ENCODE data around the gene SYNPO2.

Gene SYNPO2

DNA sequence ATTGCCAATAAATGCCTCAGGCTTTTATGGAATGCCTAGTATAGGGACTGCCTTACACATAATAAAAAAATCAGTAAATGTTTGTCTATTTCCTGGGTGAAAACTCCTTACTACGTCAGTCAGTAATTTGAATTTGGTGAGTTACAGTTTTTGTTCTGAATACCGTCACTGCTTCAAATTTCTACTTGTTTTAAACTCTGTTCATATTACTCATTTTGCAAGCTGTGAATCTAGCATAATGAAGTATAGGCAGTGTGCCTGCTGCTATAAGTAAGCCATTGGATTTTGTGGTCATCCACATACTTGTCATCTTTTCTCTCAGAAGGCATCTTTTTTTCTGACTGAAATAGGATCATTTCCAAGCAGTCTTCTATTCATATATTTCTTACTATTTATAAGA, 43.1 kb downstream of the SYNPO2 start:
- no peak for DNase-seq (ENCODE audit: low read depth in 2 of 2, low spot score in 1 of 2)

DNA sequence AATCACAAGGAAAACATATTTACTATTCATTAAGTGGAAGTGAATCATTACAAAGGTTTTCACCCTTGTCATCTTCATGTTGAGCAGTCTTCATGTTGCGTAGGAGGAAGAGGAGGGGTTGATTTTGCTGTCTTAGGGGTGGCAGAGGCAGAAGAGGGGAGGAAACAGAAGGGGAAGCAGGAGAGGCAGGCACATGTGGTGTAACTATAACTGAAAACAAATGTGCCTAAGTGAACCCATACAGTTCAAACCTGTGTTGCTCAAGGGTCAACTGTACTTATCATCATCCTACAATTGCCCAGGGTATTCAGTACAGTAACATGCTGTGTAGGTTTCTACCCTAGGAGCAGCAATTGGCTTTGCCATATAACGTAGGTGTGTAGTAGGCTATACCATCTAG, 47.2 kb downstream of the SYNPO2 start:
- no peak for DNase-seq (ENCODE audit: low read depth in 2 of 2, low spot score in 1 of 2)

DNA sequence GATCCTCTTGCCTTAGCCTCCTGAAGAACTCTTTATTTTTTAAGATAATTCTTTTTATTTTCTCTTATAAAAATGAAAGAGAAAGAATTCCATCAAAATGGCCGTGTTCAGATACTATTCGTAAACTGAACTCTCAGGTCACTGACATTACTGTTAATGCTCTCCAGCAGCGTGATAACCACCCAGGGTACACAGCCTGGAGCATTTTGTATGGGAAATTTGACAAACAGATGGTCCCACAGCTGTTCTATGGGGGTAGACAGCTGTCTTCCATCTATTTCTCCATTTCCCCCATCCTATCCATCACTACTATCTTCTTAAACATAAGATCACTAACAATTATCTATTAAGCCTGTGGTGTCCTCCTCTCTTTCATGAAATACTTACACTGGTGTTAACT, 47.8 kb downstream of the SYNPO2 start:
- no peak for DNase-seq (ENCODE audit: low read depth in 2 of 2, low spot score in 1 of 2)

DNA sequence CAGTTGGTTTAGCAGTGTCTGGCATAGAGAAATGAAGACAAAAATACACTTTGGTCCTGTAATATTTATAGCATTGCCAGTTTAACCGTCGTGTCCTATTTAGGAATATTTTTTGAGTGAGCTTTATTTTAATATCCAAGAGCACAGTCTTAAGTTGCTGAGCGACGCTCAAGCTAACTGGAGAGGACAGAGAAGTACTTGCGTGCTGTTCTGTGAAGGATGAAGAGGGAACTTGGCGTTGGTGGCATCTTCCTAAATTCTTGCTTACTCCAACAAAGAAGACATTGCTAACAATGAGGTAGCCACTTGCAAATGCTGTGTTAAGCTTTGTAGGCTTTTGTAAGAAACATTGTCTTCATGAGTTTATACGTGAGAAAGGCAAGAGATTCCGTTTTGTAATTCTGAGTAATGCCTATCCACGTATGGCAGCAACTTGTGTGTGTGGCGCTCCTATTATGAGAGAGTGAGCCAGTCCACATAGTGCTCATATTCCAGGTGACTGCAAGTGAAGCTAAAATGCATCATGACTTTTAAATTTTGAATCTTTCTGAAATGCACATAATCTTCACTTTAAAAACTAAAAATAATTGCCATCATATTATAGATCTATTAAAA, 50.6 kb downstream of the SYNPO2 start:
- DNase-seq (ENCODE audit: low read depth in 2 of 2, low spot score in 1 of 2) = no peak

DNA sequence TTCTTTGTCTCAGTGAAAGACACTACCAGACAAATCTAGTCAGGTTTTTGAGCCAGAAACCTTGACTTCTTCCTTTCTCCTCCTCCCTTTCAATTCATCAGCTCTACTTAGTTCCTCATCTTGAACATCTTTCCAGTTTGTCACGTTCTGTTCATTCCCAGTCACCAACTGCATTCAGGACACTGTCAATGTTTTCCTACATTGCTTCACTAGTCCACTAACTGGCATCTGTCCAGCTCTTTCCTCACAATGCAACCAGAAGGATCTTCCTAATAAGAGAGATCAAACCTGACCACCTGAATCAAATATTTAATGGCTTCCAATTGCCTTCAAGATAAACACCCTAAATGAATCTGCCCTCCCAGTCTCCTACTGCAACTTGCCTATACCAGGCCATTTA, 52.5 kb downstream of the SYNPO2 start:
- DNase-seq (ENCODE audit: low read depth in 2 of 2, low spot score in 1 of 2) = no peak

DNA sequence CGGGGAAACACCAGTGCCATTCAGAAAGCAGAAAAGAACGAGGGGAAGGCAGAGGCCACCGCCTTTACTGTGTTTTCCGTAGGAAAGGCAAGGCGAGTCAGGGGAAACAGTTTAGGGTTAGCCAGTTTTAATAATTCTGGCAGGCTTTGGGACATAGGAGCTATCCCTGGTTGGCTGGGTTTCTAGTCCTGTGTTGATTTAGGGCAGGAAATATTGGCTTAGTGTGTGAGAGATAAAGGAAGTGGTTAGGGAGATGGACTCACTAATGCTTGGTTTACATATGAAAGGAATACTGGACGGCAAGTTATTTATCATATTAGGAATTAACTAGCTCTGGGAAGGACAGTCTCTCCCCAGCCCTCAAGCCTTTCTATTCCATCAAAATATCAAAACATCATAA, 53.1 kb downstream of the SYNPO2 start:
- no peak for DNase-seq (ENCODE audit: low read depth in 2 of 2, low spot score in 1 of 2)

DNA sequence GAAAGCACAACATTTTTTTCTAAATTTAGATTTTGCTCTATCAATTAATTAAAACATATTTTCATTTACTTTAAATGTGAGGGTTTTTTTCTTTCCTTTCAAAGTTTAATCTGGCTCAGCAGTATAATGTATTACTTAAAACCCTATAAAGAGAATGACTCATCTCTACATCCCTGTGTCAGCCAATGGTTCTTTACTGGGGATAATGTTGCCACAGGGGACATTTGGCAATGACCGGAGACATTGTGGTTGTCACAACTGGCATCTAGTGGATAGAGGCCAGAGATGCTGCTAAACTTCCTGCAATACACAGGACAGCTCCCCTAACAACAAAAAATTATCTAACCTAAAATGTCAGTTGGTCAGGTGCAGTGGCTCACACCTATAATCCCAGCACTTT, 53.8 kb downstream of the SYNPO2 start:
- DNase-seq (ENCODE audit: low read depth in 2 of 2, low spot score in 1 of 2) = no peak

DNA sequence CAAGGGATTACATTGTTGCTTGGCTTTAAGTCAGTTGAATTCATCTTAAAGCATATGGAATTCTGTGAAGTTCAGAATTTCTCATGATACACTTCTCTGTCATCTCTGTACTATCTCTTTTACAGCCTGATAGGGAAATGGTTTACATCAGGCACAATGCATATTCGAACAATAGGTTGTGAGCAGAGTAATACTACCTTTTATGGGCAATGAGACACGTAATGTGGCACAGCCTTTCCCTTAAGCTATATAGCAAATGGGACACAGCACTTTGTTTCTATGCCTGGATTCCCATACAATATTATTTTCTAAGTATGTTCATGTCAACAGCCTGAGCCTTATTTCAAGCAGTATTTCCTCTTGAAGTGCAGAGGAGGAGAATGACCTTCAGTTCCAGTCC, 58.4 kb downstream of the SYNPO2 start:
- DNase-seq (ENCODE audit: low read depth in 2 of 2, low spot score in 1 of 2) = no peak

DNA sequence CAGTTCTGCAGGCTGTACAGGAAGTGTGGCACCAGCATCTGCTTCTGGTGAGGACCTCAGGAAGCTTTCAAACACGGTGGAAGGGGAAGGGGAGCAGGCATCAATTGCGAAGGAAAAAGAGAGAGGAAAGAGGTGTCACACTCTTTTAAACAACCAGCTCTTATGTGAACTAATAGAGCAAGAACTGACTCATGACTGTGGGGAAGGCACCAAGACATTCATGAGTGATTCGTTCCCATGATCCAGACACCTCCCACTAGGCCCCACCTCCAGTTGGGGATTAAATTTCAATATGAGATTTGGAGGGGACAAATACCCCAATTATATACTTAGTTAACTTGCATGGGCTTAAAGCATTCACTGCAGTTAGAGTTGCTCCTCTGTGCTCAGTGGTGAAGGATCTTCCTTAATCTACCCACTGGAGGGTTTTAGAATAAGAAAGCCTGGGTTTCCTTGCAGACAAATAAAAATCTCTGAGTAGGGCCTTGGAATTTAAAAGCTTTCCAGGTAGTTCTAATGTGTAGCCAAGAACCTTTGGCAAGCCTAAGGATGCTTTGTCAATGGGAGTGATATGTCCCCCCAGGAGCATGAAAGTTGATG, 60.0 kb downstream of the SYNPO2 start:
- DNase-seq (ENCODE audit: low read depth in 2 of 2, low spot score in 1 of 2) = no peak

DNA sequence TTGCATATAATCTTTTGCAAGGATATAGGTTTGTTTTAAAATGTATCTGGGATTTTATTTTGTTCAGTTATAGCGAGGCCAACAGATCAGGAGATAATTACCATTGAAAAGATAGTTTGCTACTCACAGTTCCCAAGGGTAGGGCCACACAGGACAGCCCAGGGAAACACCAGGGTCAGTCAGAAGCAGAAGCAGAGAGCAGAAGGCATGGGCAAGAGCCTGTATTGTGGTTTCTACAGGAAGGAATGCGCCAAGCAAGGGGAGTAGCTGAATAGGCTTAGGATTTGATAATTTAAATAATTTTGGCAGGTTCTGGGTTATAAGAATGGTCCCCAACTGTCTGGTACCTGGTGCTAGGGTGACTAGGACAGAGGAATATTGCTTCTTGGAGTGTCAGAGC, 61.6 kb downstream of the SYNPO2 start:
- no peak for DNase-seq (ENCODE audit: low read depth in 2 of 2, low spot score in 1 of 2)

DNA sequence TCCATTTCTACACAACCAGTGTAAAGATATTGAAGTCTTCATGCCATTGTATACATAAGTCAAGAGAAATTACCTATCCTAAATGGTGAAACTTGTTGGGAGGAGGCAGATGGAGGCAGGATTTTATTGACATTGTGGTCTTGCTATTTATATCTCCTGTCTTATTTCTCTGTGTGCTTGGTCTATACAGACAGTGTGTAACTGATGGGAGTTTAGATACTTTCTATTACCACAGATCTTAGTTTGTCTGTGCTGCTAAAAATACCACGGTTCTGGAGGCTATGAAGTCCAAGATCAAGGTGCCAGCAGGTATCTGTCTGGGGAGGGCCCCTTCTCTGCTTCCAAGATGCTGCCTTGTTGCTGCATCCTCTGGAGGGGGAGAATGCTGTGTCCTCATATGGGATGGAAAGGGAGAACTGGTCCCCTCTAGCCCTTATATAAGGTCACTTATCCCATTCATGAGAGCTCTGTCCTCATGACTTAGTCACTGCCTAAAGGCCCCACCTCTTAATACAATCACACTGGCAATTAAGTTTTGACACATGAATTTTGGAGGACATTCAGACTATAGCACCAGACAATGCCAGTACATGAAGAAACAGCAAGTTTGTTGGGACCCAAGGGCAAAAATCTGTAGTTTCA, 62.4 kb downstream of the SYNPO2 start:
- DNase-seq (ENCODE audit: low read depth in 2 of 2, low spot score in 1 of 2) = no peak

DNA sequence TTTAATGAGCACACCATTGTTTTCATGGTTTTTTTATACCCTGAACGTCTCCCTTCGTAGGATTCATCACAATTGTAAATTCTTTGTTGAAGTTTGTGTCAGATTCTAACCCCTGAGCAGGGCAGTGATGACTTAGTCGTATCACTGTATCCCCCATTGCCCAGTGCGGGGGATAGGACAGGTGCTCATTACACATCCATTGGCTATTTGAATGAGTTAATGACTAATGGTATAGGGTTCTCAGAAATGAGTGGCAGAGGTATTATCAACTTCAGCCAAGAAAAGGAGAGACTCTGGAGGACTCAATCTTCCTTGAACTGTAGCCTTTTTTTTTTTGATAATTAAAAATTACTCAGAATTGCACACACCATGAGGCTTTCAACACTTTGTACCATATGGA, 64.6 kb downstream of the SYNPO2 start:
- DNase-seq (ENCODE audit: low read depth in 2 of 2, low spot score in 1 of 2) = no peak

DNA sequence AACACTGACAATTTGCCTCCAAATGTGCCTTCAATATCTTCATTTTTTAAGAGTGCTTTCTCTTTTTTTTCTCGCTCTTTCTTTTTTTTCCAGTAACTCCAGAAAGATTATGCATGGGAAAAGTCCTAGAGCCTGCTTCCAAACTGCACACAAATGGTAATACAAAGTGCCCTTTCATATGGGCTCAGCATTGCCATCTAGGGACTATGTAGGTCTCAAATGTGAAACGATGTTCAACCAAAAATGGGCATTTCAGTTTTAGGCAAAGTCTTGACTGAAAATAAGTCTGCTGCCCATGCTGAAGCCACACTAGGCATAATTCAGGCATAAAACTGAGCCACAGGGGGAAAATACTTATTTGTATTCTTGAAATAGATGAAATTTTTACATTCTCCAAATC, 65.6 kb downstream of the SYNPO2 start:
- DNase-seq (ENCODE audit: low read depth in 2 of 2, low spot score in 1 of 2) = no peak

DNA sequence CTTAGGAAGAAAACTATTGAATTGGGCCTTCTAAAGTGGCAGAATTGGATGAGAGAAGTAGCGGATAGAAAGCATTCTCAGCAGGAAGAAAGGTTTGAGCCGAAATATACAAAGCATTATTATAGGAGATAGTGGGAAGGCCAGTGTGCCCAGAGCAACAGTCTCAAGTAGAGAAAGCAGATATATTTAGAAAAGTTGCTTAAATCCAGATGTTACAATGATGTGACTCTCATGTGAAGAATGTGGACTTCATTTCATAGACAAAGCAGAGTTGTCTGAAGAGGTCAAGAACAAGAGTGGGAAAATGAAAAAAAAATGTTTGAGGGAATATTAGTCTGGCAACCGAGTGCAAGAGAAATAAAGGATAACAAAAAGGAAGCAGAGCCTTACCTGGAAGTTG, 66.9 kb downstream of the SYNPO2 start:
- no peak for DNase-seq (ENCODE audit: low read depth in 2 of 2, low spot score in 1 of 2)

DNA sequence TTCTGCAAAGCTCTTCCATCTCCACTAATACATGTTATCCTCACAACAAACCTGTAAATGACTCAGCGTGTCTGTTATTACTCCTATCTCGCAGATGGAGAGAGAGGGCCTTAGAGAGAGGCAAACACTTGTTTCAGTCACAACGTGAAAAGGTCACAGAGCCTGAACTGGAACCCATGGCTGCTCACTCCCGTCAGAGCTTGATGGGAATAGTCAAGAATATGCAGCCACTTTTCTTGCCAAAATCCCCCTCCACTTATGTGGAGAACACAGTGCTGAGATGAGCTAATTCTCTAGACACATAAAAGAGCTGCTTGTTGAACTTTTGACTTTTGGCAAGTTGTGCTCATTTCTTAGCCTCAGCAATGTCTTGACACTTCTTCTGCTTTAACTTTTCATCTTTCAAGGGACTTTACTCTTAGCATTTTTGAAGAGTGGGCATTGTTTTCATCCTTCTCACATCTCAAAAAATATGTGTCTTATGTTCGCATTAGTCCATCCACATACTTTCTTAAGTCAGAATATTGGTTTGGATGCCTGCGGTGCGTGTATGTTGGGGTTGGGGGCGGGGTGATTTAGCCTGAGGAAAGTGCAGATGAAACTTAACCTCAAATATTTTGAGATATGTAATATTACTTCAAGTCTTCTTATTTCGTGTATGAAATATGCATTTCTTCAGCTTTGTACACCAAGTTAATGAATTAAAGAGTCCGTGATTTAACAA, 69.2 kb downstream of the SYNPO2 start:
- no peak for DNase-seq (ENCODE audit: low read depth in 2 of 2, low spot score in 1 of 2)

DNA sequence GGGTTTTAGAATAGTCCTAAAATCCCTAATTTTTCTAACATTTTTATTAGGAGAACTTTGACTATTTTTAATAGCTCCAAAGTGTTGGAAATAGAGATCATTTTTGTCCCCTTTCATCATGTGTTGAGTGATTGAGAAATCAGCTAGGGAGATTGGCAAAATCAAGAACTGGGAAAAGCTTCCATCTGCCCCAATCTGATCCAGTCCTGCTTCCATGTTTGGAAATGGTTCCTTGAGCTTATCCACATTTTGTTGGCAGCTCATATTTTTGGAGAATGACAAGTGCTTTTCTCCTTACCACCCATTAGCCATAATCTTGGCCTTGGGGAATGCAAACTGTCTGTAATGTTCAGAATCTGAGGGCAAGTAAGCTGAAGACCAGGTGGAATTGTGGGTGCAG, 73.9 kb downstream of the SYNPO2 start:
- no peak for DNase-seq (ENCODE audit: low read depth in 2 of 2, low spot score in 1 of 2)

DNA sequence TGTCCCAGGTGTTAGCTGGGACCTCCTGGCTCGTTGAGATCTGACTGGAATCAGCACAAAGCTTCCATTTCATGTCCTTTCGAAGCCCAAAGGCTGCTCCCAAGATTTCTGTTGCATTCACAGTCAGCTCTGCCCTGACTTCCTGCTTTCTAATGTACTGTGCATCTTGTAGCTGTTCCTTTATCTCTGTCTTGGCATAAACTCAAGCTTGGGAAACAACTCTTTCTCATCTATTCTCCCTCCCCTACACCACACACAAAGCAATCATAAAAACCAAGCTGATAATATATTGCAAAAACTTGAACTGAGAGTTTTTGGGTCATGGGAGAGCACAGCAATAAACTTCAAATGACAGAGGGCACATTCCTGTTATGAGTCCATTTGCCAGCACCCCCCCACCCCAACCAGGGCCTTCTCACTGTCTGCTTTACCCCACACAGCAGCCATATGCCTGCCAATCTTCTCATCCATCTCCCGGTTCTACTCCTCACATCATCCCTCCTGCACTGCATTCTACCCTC, 76.3 kb downstream of the SYNPO2 start:
- no peak for DNase-seq (ENCODE audit: low read depth in 2 of 2, low spot score in 1 of 2)

DNA sequence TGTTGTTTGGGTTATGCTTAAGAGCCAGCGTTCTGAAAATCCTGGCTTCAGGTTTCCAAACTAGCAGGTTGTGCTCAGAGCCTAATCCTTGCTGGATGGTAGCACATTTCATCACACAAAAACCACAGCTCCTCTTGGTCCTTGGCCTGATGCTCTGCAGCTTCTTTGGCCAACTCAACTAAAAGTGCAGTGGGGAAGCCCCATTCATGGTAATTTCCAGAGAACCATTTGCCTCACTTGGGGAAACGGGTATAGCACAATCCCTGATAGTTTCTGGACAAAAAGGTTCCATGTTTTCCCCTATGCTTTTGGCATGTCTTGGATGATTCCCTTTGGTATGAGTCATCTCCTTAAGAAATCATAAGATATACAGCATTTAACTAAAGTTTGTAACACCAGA, 78.7 kb downstream of the SYNPO2 start:
- no peak for DNase-seq (ENCODE audit: low read depth in 2 of 2, low spot score in 1 of 2)

DNA sequence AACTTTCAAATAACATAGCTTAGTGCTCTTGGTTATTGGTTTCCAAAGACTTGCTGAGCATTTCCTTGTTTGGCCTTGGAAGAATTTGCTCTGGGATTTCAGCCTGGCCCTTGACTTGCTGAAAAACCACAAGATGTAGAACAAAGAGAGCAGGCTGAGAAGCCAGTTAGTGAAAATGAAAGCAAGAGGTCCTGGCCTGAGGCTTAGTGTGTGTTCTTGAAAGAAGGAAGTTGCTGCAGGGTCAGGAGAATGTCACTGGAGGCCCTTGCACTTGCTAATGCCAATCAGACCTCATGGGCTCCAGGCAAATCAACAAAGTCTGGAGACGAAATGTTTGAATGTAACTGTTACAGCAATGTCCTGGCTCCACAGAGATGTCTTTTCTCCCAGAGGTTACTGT, 79.4 kb downstream of the SYNPO2 start:
- no peak for DNase-seq (ENCODE audit: low read depth in 2 of 2, low spot score in 1 of 2)

DNA sequence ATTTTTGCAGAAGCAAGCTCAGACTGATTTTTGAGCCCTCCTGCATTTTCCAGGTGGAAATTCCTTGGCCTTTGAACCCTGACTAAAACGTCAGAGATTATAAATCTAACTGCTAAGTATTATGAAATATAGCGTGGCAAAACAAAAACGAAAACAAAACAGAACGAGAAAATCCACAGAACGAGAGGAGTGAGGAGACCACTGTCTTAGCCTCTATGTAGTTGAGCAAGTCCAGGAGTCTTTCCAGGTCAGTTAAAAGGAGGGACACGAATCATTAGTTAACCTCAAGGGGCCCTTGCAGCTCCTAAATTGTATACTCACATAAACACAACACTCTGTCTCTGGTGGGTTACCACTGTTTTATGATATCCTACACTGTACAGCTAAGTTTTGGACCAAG, 80.2 kb downstream of the SYNPO2 start:
- DNase-seq (ENCODE audit: low read depth in 2 of 2, low spot score in 1 of 2) = no peak

DNA sequence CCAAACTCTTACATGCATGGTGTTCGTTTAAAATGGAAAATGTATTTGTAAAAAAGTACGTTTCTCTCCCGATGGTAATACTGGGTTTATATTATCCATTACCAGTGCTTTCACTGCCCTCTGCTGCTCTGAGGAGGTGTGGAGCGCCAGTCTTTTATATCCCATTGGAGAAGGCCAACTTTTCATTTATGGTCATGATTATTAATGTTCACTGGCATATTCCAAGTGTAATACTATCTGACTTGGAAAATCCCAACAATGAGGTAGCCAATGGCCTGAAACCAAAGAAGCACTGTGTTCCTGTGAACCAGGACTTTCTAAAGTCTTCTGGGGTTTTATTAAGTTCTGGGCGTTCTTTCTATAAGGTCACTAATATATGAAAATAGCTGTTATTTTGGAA, 80.7 kb downstream of the SYNPO2 start:
- no peak for DNase-seq (ENCODE audit: low read depth in 2 of 2, low spot score in 1 of 2)

DNA sequence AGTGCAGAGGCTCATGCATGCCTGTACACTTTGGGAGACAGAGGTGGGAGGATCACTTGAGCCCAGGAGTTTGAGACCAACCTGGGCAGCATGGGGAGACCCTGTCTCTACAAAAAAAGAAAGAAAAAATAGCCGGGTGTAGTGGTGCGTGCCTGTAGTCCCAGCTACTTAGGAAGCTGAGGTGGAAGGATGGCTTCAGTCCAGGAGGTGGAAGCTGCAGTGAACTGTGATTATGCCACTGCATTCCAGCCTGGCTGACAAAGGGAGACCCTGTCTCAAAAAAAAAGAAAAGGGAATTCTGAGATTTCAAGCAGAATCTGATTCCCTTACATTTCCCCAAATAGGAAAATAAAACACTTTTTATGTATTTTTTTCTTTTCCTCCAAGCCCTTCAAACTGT, 83.5 kb downstream of the SYNPO2 start:
- no peak for DNase-seq (ENCODE audit: low read depth in 2 of 2, low spot score in 1 of 2)
